Measurements from ENCODE around the gene NID1. TPM values are rescaled to one million over a fixed set of nuclear protein-coding genes. Genes with fewer than 3 reads are reported as not detected.

The NID1 gene
- total RNA-seq, 6 experiments from 2014 or later = 97.5 to 124 (median 107) TPM

DNA sequence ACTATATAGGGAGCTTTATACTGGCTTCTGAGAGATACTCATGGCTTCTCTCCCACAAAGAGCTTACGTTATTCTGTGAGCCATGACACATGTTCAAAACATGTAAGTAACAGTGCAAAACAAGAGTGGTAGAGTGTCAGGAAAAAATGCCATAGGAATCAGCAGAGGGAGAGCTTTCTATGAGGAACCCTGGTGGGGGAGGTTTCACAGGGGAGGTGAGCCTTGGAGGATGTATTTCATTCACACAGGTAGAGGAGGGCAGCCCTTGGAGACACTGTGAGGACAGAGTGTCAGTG lies 125.5 kb downstream of the NID1 start:
- 0 out of 2 replicates have a peak, but pooled peaks cover 5% of the 10 kb centered on the region for H3K36me3 Mint-ChIP-seq (ENCODE audit: low read depth)
- H3K27ac Mint-ChIP-seq = no peak overlapping the region
- H3K4me1 Mint-ChIP-seq (ENCODE audit: low read depth) = peaks cover 42% of the 10 kb centered on the region
- no peaks in the 10 kb centered on the region for H3K9me3 Mint-ChIP-seq
- H3K27me3 Mint-ChIP-seq (ENCODE audit: insufficient read depth) = peaks cover 3% of the 10 kb centered on the region; the same call in 1 of the 2 replicates
- TF ChIP-seq, protein P1, sequence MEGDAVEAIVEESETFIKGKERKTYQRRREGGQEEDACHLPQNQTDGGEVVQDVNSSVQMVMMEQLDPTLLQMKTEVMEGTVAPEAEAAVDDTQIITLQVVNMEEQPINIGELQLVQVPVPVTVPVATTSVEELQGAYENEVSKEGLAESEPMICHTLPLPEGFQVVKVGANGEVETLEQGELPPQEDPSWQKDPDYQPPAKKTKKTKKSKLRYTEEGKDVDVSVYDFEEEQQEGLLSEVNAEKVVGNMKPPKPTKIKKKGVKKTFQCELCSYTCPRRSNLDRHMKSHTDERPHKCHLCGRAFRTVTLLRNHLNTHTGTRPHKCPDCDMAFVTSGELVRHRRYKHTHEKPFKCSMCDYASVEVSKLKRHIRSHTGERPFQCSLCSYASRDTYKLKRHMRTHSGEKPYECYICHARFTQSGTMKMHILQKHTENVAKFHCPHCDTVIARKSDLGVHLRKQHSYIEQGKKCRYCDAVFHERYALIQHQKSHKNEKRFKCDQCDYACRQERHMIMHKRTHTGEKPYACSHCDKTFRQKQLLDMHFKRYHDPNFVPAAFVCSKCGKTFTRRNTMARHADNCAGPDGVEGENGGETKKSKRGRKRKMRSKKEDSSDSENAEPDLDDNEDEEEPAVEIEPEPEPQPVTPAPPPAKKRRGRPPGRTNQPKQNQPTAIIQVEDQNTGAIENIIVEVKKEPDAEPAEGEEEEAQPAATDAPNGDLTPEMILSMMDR (IDR thresholded peaks at IDR 0.05) = no peak
- no peak overlapping the region for H3K4me3 Mint-ChIP-seq
- no peak for DNase-seq

DNA sequence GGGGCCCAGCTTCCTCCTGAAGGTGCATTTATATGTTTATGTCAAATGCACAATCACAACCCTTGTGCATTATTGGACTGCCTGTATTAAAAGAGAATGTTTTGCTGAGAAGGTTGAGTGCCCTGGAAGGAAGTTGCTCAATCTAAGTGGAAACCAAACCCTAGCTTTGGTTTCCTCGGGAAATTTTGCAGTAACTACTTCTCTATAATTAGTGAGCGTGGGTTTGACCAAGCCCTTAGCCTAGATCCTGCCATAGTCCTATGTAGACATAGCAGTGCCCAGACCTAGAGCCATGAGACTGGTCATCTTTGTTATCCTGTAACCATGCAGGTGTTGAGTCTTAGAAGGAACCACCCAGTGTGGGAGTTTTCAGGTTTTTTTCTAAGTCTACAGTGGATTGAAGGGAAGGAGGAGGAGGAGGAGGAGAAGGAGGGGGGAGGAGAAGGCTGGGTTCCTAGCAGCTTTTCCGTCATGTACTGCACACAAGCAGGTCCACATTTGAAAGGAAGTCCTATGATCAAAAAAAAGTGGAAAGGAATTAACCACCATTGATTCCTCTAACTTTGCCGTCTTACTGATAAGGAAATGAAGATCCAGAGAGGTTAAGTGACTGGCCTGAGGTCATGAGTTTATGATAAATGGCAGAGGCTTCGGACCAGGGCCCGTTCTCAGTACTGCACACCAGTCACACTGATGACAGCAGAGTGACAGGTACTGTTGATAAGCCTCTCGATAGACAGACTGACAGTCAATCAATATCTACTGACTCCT lies 126.0 kb downstream of the NID1 start:
- H3K9me3 Mint-ChIP-seq = no peaks in the 10 kb centered on the region
- H3K27me3 Mint-ChIP-seq (ENCODE audit: insufficient read depth) = peaks cover 4% of the 10 kb centered on the region; the same call in 1 of the 2 replicates
- no peak for DNase-seq
- 0 out of 2 replicates have a peak, but pooled peaks cover 5% of the 10 kb centered on the region for H3K36me3 Mint-ChIP-seq (ENCODE audit: low read depth)
- H3K4me1 Mint-ChIP-seq (ENCODE audit: low read depth) = peaks cover 37% of the 10 kb centered on the region
- no peak overlapping the region for H3K4me3 Mint-ChIP-seq
- H3K27ac Mint-ChIP-seq = no peak overlapping the region
- TF ChIP-seq, protein P1 (IDR thresholded peaks at IDR 0.05) = no peak

DNA sequence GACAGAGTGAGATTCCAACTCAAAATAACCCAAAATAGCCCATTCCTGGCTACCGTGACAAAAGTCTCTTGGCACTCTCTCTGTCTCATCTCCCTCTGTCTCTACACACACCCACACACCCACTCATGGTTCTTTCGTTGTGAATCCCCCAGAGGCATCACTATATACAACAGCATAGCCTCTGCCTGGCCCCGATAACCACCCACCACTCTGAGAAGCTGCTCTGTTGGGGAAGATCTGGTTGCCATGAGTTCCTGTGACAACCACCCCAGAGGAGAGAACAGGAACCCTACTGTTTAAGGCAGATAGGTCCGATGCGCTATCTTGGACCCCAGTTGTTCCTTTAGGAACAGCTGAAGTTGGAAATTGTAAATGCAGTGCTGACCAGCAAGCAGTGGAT lies 127.8 kb downstream of the NID1 start:
- no peaks in the 10 kb centered on the region for H3K9me3 Mint-ChIP-seq
- no peak for DNase-seq
- H3K36me3 Mint-ChIP-seq (ENCODE audit: low read depth) = no peaks in the 10 kb centered on the region
- H3K4me1 Mint-ChIP-seq (ENCODE audit: low read depth) = peaks cover 19% of the 10 kb centered on the region
- H3K4me3 Mint-ChIP-seq = no peak overlapping the region
- H3K27ac Mint-ChIP-seq = no peak overlapping the region
- H3K27me3 Mint-ChIP-seq (ENCODE audit: insufficient read depth) = peaks cover 4% of the 10 kb centered on the region; the same call in 1 of the 2 replicates
- TF ChIP-seq, protein P1 (IDR thresholded peaks at IDR 0.05) = no peak

DNA sequence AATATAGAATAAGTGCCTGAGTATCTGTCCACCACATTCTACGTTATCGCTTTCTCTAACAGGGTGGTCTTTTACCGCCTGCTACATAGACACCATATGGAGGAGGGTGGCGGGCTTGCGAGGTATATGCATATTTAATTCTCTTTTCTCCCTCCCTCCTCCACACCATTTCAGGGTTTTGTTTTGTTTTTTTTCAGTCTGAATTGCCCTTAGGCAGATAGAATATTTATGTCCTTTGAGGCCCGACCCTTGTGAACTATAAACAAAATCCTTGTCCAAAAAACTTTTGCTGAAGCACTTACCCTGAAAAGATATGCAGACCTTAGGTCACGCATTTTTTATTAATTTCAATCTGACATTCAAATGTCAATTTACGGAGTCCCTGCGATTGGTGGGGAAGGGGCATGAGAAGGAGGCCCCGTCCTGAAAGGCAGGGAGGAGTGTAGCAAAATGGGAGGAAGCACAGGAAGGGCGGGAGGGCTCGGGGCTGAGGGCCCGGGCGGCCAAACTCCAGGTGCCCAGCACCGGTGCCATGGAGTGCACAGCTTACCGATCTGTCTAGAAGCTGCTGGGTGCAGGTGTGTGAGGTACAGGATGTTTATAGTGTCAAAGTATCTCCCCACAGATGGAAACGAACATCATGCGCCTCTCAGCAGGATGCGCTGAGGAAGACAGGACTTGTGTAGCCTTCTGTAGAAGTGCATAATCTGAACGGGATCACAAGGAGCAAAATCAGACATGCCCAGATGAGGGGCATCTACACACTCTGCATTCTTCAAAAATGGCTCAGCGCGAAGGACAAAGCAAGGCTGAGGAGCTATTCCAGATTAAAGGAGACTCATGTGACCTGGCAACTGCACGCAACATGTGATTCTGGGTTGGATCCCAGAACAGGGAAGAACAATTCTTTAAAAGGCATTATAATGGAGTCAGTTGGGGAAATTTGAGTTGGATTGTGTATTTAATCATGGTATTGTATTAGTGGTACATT lies 129.4 kb downstream of the NID1 start:
- Mint-ChIP-seq H3K27ac (no peak overlapping the region), H3K27me3 (ENCODE audit: insufficient read depth) (peaks cover 1% of the 10 kb centered on the region; the same call in 1 of the 2 replicates), H3K36me3 (ENCODE audit: low read depth) (no peaks in the 10 kb centered on the region), H3K9me3 (no peaks in the 10 kb centered on the region), H3K4me3 (no peak overlapping the region), H3K4me1 (ENCODE audit: low read depth) (peaks cover 15% of the 10 kb centered on the region)
- TF ChIP-seq, protein P1 (IDR thresholded peaks at IDR 0.05) = no peak
- DNase-seq = no peak

DNA sequence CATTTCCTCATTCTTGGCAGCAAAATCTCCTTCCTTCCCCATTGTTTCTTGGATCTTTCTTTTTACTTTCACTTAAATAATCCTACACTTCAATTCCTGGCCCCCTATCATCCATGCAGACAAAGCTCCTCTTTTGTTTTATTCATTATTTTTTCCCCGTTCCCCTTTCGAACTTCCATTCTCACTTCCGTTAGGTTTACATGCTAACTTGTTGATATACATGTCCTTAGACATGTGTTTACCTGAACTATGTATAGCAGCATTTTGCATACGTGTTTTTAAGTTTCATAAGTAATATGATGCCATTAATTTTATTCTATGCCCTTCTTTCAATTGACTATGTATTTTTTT lies 131.1 kb downstream of the NID1 start:
- no peak for DNase-seq
- Mint-ChIP-seq H3K36me3 (ENCODE audit: low read depth) (no peaks in the 10 kb centered on the region), H3K9me3 (no peaks in the 10 kb centered on the region), H3K4me1 (ENCODE audit: low read depth) (peaks cover 5% of the 10 kb centered on the region), H3K27ac (no peak overlapping the region), H3K4me3 (no peak overlapping the region), H3K27me3 (ENCODE audit: insufficient read depth) (peaks cover 3% of the 10 kb centered on the region)
- TF ChIP-seq, protein P1 (IDR thresholded peaks at IDR 0.05) = no peak

Measured in HFFc6 (cell line).